Glutamatergic neuron (in vitro differentiated cells): Measurements from ENCODE around the gene TAAR2. TPM values are rescaled to one million over a fixed set of nuclear protein-coding genes. Genes with fewer than 3 reads are reported as not detected.

Source experiments
- DNase-seq: peaks from one replicate; pipeline ENCODE4 v3.0.0; 2022
- H3K27ac Mint-ChIP-seq: one replicate; pipeline ENCODE4 v1.8.0; 2020; ENCODE audit warnings: mild to moderate bottlenecking, mixed read lengths, inconsistent platforms; ENCODE audit not compliant: unreplicated experiment
- H3K27me3 Mint-ChIP-seq: one replicate; pipeline ENCODE4 v1.8.0; 2020; ENCODE audit warnings: mild to moderate bottlenecking, moderate library complexity, mixed read lengths, inconsistent platforms; ENCODE audit not compliant: unreplicated experiment
- H3K36me3 Mint-ChIP-seq: one replicate; pipeline ENCODE4 v1.8.0; 2020; ENCODE audit warnings: mild to moderate bottlenecking, mixed read lengths, inconsistent platforms; ENCODE audit not compliant: unreplicated experiment
- H3K4me1 Mint-ChIP-seq: one replicate; pipeline ENCODE4 v1.8.0; 2020; ENCODE audit warnings: mild to moderate bottlenecking, low read depth, mixed read lengths, inconsistent platforms; ENCODE audit not compliant: unreplicated experiment
- H3K4me3 Mint-ChIP-seq: one replicate; pipeline ENCODE4 v1.8.0; 2020; ENCODE audit warnings: mild to moderate bottlenecking, mixed read lengths, inconsistent platforms; ENCODE audit not compliant: unreplicated experiment
- H3K9me3 Mint-ChIP-seq: one replicate; pipeline ENCODE4 v1.8.0; 2020; ENCODE audit warnings: mild to moderate bottlenecking, moderate library complexity, mixed read lengths, inconsistent platforms; ENCODE audit not compliant: unreplicated experiment
- CTCF ChIP-seq: fragments of 200-600 bp; sonication (generic); IDR thresholded peaks from one replicate; pipeline ENCODE4 v1.5.0; 2021; ENCODE audit not compliant: partially characterized antibody, unreplicated experiment
- total RNA-seq: library from RNA; stranded (reverse); fragmentation: NEBNext Ultra II Directional; extraction: Animal tissue kit (Norgen Biotek cat#: 25700); gene quantifications from one replicate; pipeline ENCODE4 v1.2.1, GENCODE V29; 2021; ENCODE audit not compliant: unreplicated experiment

TAAR2 gene
- total RNA-seq, 1 donor from 2014 or later = not detected

GRCh38 chr6:132634796-132635195 lies 10.7 kb upstream of the TAAR2 start:
- DNase-seq = no peak
- Mint-ChIP-seq H3K4me1 (no peaks in the 10 kb centered on the region), H3K27ac (no peak overlapping the region), H3K27me3 (peaks cover 5% of the 10 kb centered on the region), H3K36me3 (no peaks in the 10 kb centered on the region), H3K4me3 (no peak overlapping the region), H3K9me3 (peaks cover 2% of the 10 kb centered on the region)
- TF ChIP-seq CTCF = no peak

- Mint-ChIP-seq H3K36me3 (no peaks in the 10 kb centered on the region), H3K9me3 (peaks cover 4% of the 10 kb centered on the region), H3K27me3 (peaks cover 5% of the 10 kb centered on the region), H3K4me1 (no peaks in the 10 kb centered on the region), H3K4me3 (no peak overlapping the region), H3K27ac (no peak overlapping the region)
- TF ChIP-seq CTCF = no peak
- no peak for DNase-seq
These were observed 9.3 kb upstream of the TAAR2 start for GRCh38 chr6:132633362-132633761.

- H3K27ac Mint-ChIP-seq = no peak overlapping the region
These were observed 799 bp downstream of the TAAR2 start for GRCh38 chr6:132623106-132623845.

GRCh38 chr6:132616677-132617076 lies 7.4 kb downstream of the TAAR2 start:
- Mint-ChIP-seq H3K9me3 (no peaks in the 10 kb centered on the region), H3K4me1 (peaks cover 10% of the 10 kb centered on the region), H3K27ac (no peak overlapping the region), H3K27me3 (no peaks in the 10 kb centered on the region), H3K4me3 (no peak overlapping the region), H3K36me3 (no peaks in the 10 kb centered on the region)
- no peak for DNase-seq
- no peak for TF ChIP-seq CTCF

More at GRCh38 chr6:132623106-132623845, 799 bp downstream of the TAAR2 start:
- Mint-ChIP-seq H3K27me3 (no peaks in the 10 kb centered on the region), H3K4me1 (no peaks in the 10 kb centered on the region), H3K4me3 (no peak overlapping the region), H3K9me3 (no peaks in the 10 kb centered on the region), H3K36me3 (no peaks in the 10 kb centered on the region)
- no peak for DNase-seq
- no peak for TF ChIP-seq CTCF

GRCh38 chr6:132614554-132614953 lies 9.5 kb downstream of the TAAR2 start:
- H3K4me3 Mint-ChIP-seq = no peak overlapping the region
- no peak for DNase-seq
- H3K4me1 Mint-ChIP-seq = peaks cover 12% of the 10 kb centered on the region
- H3K27ac Mint-ChIP-seq = no peak overlapping the region
- no peak for TF ChIP-seq CTCF
- no peaks in the 10 kb centered on the region for H3K9me3 Mint-ChIP-seq
- peaks cover 2% of the 10 kb centered on the region for H3K27me3 Mint-ChIP-seq
- no peaks in the 10 kb centered on the region for H3K36me3 Mint-ChIP-seq
